DMS53 treated with DMSO at 0.1 percent for 48 hours (cell line): ENCODE results near the gene VAV2.

Experiments
- DNase-seq: peaks from one replicate; lab custom pipeline; 2025; ENCODE audit not compliant: unreplicated experiment; lab: John Stamatoyannopoulos, UW

Gene VAV2

GRCh38 chr9:133862585-133863256 is 129.4 kb downstream of the VAV2 start:
- no peak for DNase-seq

GRCh38 chr9:133861692-133862091 is 130.4 kb downstream of the VAV2 start:
- no peak for DNase-seq

DNA sequence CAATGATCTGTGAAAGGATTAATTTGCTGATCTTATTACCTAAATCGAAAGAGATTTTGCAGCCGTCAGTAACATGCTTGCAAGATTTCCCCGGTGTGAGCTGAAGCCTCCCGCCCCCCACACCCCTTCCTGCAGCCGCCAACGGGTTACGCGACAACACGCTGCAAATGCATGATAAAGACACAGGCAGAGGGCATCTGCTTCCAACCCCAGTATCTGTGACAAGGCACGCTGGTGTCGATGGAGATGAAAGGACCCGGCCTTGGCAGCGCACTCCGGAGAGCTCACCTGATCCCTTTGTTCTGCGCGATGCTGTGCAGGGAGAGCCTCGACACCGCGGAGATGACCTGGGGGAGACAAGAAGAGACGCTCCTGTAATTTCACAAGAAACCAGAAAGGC is 131.0 kb downstream of the VAV2 start:
- DNase-seq, result no peak

- no peak for DNase-seq
Measured at GRCh38 chr9:133858771-133859170, 133.4 kb downstream of the VAV2 start.

DNA sequence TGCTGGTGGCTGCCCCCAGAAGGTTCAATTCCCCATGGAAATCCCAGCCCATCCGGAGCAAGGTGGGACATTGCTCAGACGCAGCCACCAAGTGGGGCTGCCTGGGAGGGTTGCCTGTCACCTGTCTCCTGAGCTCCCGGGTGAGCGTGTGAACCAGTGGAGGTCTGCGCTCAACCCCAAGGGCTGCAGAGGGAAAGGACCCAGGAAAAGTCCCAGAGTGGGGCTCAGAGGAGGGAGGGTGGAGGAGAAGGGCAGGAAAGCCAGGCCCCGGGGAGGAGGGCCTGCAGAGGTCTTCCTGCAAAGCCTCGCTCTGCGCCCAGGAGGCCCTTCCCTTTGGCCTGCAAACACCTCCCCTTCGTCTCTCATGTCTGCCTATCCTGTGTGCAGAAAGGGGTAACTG is 134.5 kb downstream of the VAV2 start:
- DNase-seq, result no peak

DNA sequence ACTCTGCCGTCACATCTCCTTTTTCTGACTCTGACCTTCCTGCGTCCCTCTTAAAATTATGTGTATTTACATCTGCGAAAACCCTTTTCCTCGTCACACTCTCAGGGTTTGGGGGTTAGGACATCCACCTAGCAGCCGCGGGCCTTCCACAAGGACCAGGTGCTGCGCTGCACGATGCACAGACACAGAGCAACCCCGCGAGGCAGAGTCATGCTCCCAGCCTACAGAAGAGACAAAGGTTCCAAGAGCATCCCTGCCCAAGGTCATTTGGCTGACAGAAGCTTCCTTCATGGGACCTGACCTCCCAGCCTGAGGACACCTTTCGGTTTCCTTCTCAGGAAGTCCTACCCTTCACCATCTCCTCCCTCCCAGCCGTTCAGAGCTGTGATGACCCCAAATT is 135.3 kb downstream of the VAV2 start:
- DNase-seq, result no peak

DNA sequence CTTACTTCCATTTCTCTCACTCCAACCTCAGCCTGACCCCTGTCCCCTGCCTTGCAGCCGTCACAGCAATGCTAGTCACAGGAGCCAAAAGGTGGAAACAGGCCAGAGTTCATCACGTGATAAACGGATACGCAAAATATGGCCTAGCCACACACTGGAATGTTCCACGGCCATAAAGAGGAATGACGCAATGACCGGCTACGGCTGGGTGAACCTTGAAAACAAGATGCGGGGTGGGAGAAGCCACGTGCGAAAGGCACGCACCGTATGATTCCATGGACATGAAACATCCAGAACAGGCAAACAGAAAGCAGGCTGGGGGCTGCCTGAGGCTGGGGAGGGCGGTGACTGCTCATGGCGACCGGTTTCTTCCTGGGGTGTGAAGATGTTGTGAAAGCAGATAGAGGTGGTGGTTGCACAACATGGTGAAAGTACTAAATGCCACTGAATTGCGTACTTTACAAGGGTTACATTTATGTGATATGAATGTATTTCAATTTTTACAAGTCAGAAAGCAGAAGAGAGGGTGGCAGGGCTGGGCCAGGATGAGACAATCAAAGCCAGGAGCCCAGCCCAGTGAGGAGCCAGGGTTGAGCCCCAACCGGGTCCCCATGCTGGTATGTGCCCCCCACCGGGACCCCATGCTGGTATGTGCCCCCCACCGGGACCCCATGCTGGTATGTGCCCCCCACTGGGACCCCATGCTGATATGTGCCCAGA is 136.2 kb downstream of the VAV2 start:
- DNase-seq, result no peak

DNA sequence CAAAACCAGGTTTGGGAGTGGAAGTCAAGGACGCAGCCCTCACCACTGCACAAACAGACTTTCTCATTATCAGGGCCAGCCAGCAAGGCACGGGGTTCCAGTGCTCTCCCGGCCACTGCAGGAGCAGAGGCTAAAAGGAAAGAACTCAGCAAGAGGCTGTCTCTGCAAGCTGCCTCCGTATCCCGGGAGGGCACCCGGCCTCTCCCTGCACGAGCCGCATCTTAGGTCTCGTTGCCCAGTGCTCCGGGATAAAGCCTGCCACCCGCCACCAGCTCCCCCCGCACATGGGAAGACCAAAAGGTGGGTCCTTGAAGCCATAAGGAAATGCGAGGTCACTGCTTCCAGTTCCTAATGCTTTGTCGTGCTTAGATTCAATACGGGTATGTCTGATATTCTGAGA is 136.8 kb downstream of the VAV2 start:
- DNase-seq, result no peak

- DNase-seq, result no peak
Measured at GRCh38 chr9:133854765-133855164, 137.4 kb downstream of the VAV2 start.

DNA sequence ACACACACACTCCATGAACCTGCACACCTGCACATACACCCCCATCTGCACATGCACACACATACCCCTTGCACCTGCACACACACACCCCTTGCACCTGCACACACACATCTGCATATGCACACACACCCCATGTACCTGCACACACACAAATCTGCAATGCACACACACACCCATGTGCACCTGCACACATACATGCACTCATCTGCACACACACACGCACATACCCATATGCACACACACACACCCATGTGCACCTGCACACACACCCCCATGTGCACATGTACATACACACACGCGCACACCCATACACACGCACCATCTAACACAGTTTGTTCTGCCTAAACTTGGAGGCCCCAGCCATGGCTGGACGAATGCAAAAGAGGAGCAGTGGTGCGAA is 138.1 kb downstream of the VAV2 start:
- DNase-seq, result no peak

DNA sequence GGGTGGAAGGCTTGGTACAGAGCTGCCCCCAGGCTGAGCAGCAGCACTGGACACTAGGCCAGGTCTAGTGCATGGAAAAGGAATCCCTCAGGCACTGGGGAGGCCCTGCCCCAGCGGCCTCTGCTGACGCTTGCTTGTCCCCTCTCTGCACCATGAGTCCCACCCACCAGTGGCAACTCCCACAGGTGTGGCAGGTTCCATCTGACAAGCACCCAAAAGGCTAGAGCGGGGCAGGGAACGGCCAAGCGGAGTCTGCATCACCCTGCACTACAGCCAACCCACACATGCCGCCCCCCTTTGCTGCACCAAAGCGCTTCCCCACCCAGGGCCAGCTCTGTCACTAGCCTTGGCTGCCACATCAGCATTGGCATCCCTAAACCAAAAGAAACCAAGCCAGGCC is 138.8 kb downstream of the VAV2 start:
- DNase-seq, result no peak

- no peak for DNase-seq
Measured at GRCh38 chr9:133852431-133852830, 139.7 kb downstream of the VAV2 start.

- DNase-seq, result no peak
Measured at GRCh38 chr9:133851693-133852092, 140.4 kb downstream of the VAV2 start.

DNA sequence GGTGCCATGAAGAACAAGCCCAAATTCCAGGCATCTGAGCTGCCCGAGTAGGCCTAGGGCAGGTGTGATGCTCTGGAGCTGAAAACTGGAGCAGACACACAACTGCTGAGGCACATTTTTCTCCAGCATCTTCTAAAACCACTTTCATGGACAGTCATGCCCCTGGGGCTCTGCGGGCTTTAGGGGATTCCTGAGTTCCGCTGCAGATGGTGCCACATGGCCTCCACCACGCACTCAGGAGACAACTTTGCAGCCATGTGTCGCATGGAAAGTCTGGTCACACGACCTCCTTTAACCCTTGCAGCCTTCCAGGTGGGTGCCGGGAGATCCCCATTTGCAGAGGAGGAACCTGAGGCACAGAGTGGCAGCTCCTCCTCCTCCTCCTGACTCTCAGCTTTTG is 141.2 kb downstream of the VAV2 start:
- DNase-seq, result no peak

DNA sequence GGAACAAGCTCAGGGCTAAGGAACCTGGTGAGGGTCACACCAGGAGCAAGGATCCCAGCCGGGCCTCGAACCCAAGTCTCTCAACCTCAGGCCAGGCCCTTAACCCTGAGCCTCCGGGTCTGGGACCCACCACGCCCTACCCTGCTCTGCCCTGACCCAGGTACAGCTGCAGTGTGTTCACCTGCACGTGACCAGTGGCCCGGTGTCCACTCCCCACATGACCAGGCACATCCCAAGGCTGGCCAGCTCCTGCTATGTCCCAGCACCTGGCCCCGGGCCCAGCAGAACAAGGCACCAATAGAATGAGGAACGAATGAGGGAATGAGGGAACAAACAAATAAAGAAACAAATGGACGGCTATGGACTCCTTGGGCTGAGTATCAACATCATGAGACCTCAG is 142.0 kb downstream of the VAV2 start:
- no peak for DNase-seq

GRCh38 chr9:133849110-133849670 is 142.9 kb downstream of the VAV2 start:
- no peak for DNase-seq

GRCh38 chr9:133848471-133849109 is 143.5 kb downstream of the VAV2 start:
- no peak for DNase-seq

- DNase-seq, result no peak
Measured at GRCh38 chr9:133846483-133847090, 145.5 kb downstream of the VAV2 start.

- no peak for DNase-seq
Measured at GRCh38 chr9:133845440-133845839, 146.7 kb downstream of the VAV2 start.

GRCh38 chr9:133844881-133845410 is 147.2 kb downstream of the VAV2 start:
- DNase-seq, result no peak

GRCh38 chr9:133844398-133844784 is 147.7 kb downstream of the VAV2 start:
- no peak for DNase-seq
